HEK293T (cell line): ENCODE measurements around the gene NSD1.
A peak's percentile ranks its signal among the peaks of the same experiment; 100 is the strongest.

ENCODE experiments used
- CTBP1 ChIP-seq: fragments of 450-650 bp; IDR thresholded peaks from 2 replicates; pipeline ENCODE4 v1.6.1; 2016; ENCODE audit warnings: borderline replicate concordance
- FOXA1 ChIP-seq: fragments of 450-650 bp; IDR thresholded peaks from 2 replicates; pipeline ENCODE4 v1.6.1; 2016; ENCODE audit warnings: mild to moderate bottlenecking
- FOXM1 ChIP-seq: fragments of 450-650 bp; IDR thresholded peaks from 2 replicates; pipeline ENCODE4 v1.6.1; 2017; ENCODE audit warnings: mild to moderate bottlenecking, borderline replicate concordance
- HDGF ChIP-seq: fragments of 450-650 bp; IDR thresholded peaks from 2 replicates; pipeline ENCODE4 v1.6.1; 2017; ENCODE audit warnings: antibody characterized with exemption, borderline replicate concordance
- LEF1 ChIP-seq: fragments of 450-650 bp; IDR thresholded peaks from 2 replicates; pipeline ENCODE4 v1.6.1; 2017; ENCODE audit warnings: mild to moderate bottlenecking, borderline replicate concordance
- NFRKB ChIP-seq: fragments of 450-650 bp; IDR thresholded peaks from 2 replicates; pipeline ENCODE4 v1.6.1; 2016; ENCODE audit warnings: mild to moderate bottlenecking, moderate library complexity
- SP1 ChIP-seq: fragments of 450-650 bp; IDR thresholded peaks from 2 replicates; pipeline ENCODE4 v1.6.1; 2017
- SUZ12 ChIP-seq: fragments of 450-650 bp; IDR thresholded peaks from 2 replicates; pipeline ENCODE4 v1.6.1; 2016; ENCODE audit warnings: mild to moderate bottlenecking
- TARDBP ChIP-seq: fragments of 450-650 bp; IDR thresholded peaks from 2 replicates; pipeline ENCODE4 v1.6.1; 2016

- TF ChIP-seq FOXA1 (no peak), HDGF (0 out of 2 replicates have a peak, but pooled peaks have one; percentile 89), CTBP1 (no peak), TARDBP (no peak), NFRKB (no peak), LEF1 (peak; percentile 75; the same call in 1 of the 2 replicates), SP1 (no peak), SUZ12 (no peak), FOXM1 (peak; percentile 78)
Observed at GRCh38 chr5:177133096-177133852, at the start of gene NSD1.
